Mammary epithelial cell (primary cell): ENCODE measurements around the gene RBP3.

ENCODE experiments used
- CTCF ChIP-seq, 2 donors: IDR thresholded peaks in 1 of 2; conservative IDR thresholded peaks in 1 of 2; 2 replicates each; pipeline ENCODE4 v1.5.1; 2011 to 2012; ENCODE audit warnings: inconsistent platforms in 2 of 2, low read length in 2 of 2, mild to moderate bottlenecking in 2 of 2, control low read depth in 1 of 2, low read depth in 1 of 2; ENCODE audit not compliant: insufficient read depth in 1 of 2; ENCODE audit errors: extremely low read depth in 1 of 2
- EZH2 ChIP-seq: IDR thresholded peaks from 2 replicates; pipeline ENCODE4 v1.6.1; 2012; ENCODE audit warnings: low read length, inconsistent platforms, borderline replicate concordance

- TF ChIP-seq EZH2 (no peak), CTCF (conservative IDR thresholded peaks at IDR 0.05 in 1 of 2, IDR thresholded peaks at IDR 0.05 in 1 of 2; ENCODE audit: extremely low read depth in 1 of 2, insufficient read depth in 1 of 2, low read depth in 1 of 2, low read length in 2 of 2) (no peak)
Observed at GRCh38 chr10:47336387-47337134, 11.6 kb upstream of the RBP3 start.
